ENCODE measurements around the gene FGD3. TPM values are rescaled to one million over a fixed set of nuclear protein-coding genes. Genes with fewer than 3 reads are reported as not detected.

FGD3 gene
- total and polyA plus RNA-seq, 2 experiments from 2014 or later = 5.8 to 6.5 TPM

- no peaks in the 10 kb centered on the region for H4K20me1 ChIP-seq (ENCODE audit: insufficient read depth, poor library complexity, severe bottlenecking)
- no peaks in the 10 kb centered on the region for H3K9me3 ChIP-seq (ENCODE audit: low read depth)
- H3K9me2 ChIP-seq (replicated peaks; ENCODE audit: insufficient read depth) = no peaks in the 10 kb centered on the region
- H3K27me3 ChIP-seq = no peaks in the 10 kb centered on the region
- DNase-seq (ENCODE audit: low spot score) = no peak
- H3K36me3 ChIP-seq (replicated peaks; ENCODE audit: insufficient read depth, low read depth) = no peaks in the 10 kb centered on the region
- WGBS (ENCODE audit: low lambda C conversion rate, missing lambda C conversion rate) = 96% methylated on average over 8 of the region's 8 CpGs
- H3K4me3 ChIP-seq = no peak overlapping the region
- H2AFZ ChIP-seq = no peak overlapping the region
- no peaks in the 10 kb centered on the region for H3K79me2 ChIP-seq
- no peak overlapping the region for H3K27ac ChIP-seq
- TF ChIP-seq, protein P1, sequence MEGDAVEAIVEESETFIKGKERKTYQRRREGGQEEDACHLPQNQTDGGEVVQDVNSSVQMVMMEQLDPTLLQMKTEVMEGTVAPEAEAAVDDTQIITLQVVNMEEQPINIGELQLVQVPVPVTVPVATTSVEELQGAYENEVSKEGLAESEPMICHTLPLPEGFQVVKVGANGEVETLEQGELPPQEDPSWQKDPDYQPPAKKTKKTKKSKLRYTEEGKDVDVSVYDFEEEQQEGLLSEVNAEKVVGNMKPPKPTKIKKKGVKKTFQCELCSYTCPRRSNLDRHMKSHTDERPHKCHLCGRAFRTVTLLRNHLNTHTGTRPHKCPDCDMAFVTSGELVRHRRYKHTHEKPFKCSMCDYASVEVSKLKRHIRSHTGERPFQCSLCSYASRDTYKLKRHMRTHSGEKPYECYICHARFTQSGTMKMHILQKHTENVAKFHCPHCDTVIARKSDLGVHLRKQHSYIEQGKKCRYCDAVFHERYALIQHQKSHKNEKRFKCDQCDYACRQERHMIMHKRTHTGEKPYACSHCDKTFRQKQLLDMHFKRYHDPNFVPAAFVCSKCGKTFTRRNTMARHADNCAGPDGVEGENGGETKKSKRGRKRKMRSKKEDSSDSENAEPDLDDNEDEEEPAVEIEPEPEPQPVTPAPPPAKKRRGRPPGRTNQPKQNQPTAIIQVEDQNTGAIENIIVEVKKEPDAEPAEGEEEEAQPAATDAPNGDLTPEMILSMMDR (IDR thresholded peaks at IDR 0.05; ENCODE audit: poor library complexity) = no peak
- TF ChIP-seq EZH2 (IDR thresholded peaks at IDR 0.05; ENCODE audit: borderline replicate concordance) (no peak), EZH2phosphoT487 (IDR thresholded peaks at IDR 0.05; ENCODE audit: low read depth, severe bottlenecking, unreplicated experiment) (no peak)
- H3K4me2 ChIP-seq = no peak overlapping the region
- no peaks in the 10 kb centered on the region for H3K4me1 ChIP-seq (ENCODE audit: insufficient read depth)
These were observed 55.4 kb downstream of the FGD3 start for GRCh38 chr9:93002700-93003099.

GRCh38 chr9:93003552-93004407 lies 56.5 kb downstream of the FGD3 start:
- TF ChIP-seq, protein P1 (IDR thresholded peaks at IDR 0.05; ENCODE audit: poor library complexity) = peak; percentile 71
- no peak for TF ChIP-seq EZH2 (IDR thresholded peaks at IDR 0.05; ENCODE audit: borderline replicate concordance)
- peak; percentile 77 for DNase-seq (ENCODE audit: low spot score)
- Histone ChIP-seq H3K79me2 (no peaks in the 10 kb centered on the region), H3K4me3 (no peak overlapping the region), H3K9me2 (replicated peaks; ENCODE audit: insufficient read depth) (no peaks in the 10 kb centered on the region), H3K4me1 (ENCODE audit: insufficient read depth) (no peaks in the 10 kb centered on the region), H3K27me3 (no peaks in the 10 kb centered on the region), H3K9me3 (ENCODE audit: low read depth) (no peaks in the 10 kb centered on the region), H2AFZ (no peak overlapping the region), H3K27ac (no peak overlapping the region), H3K4me2 (no peak overlapping the region), H4K20me1 (ENCODE audit: insufficient read depth, poor library complexity, severe bottlenecking) (no peaks in the 10 kb centered on the region), H3K36me3 (replicated peaks; ENCODE audit: insufficient read depth, low read depth) (no peaks in the 10 kb centered on the region)
- WGBS (ENCODE audit: low lambda C conversion rate, missing lambda C conversion rate) = 56% methylated on average over 28 of the region's 28 CpGs

- Histone ChIP-seq H3K9me2 (replicated peaks; ENCODE audit: insufficient read depth) (no peaks in the 10 kb centered on the region), H3K4me3 (no peak overlapping the region), H3K79me2 (no peaks in the 10 kb centered on the region), H2AFZ (no peak overlapping the region), H3K27me3 (no peaks in the 10 kb centered on the region), H3K9me3 (ENCODE audit: low read depth) (no peaks in the 10 kb centered on the region), H3K27ac (no peak overlapping the region), H3K36me3 (replicated peaks; ENCODE audit: insufficient read depth, low read depth) (no peaks in the 10 kb centered on the region), H4K20me1 (ENCODE audit: insufficient read depth, poor library complexity, severe bottlenecking) (no peaks in the 10 kb centered on the region), H3K4me1 (ENCODE audit: insufficient read depth) (no peaks in the 10 kb centered on the region), H3K4me2 (no peak overlapping the region)
- 91% methylated on average over 9 of the region's 9 CpGs for WGBS (ENCODE audit: low lambda C conversion rate, missing lambda C conversion rate)
- no peak for DNase-seq (ENCODE audit: low spot score)
- TF ChIP-seq, protein P1 (IDR thresholded peaks at IDR 0.05; ENCODE audit: poor library complexity) = no peak
- TF ChIP-seq EZH2 (IDR thresholded peaks at IDR 0.05; ENCODE audit: borderline replicate concordance) = no peak
- TF ChIP-seq EZH2phosphoT487 (IDR thresholded peaks at IDR 0.05; ENCODE audit: low read depth, severe bottlenecking, unreplicated experiment) = no peak
These were observed 57.2 kb downstream of the FGD3 start for GRCh38 chr9:93004561-93004960.
